PC-3 (cell line): ENCODE data around the gene MARCKSL1. TPM values are rescaled to one million over a fixed set of nuclear protein-coding genes. Genes with fewer than 3 reads are reported as not detected.

Experiments used
- ATAC-seq: fragments of 200-7000 bp; cut with Tn5 transposase; 2 replicates; pipeline ENCODE4 v1.9.1; 2020; ENCODE audit warnings: mild to moderate bottlenecking, moderate library complexity
- BruUV-seq: library from RNA; stranded (reverse); fragments of 400-500 nt; replicated peaks from 2 replicates; lab custom pipeline; 2021; lab: Mats Ljungman, UMichigan
- CTCF ChIA-PET: fragments of 300-600 bp; sonication (Branson Sonifier 250); formaldehyde crosslinking; loops from one replicate; lab custom pipeline; 2022; ENCODE audit warnings: antibody characterized with exemption; lab: Charles Lee
- POLR2A ChIA-PET: fragments of 300-600 bp; sonication (Branson Sonifier 250); formaldehyde crosslinking; loops from one replicate; lab custom pipeline; 2022; ENCODE audit warnings: antibody characterized with exemption; ENCODE audit not compliant: unreplicated experiment; lab: Charles Lee
- DNase-seq: peaks from one replicate; pipeline ENCODE4 v3.0.0-alpha.2; 2015
- H2AFZ ChIP-seq: fragments of 300-600 bp; sonication (generic); 2 replicates; pipeline ENCODE4 v1.6.0; 2016; ENCODE audit warnings: antibody characterized with exemption, low read length
- H3F3A ChIP-seq: fragments of 300-600 bp; sonication (generic); one replicate; pipeline ENCODE4 v1.6.0; 2017; ENCODE audit warnings: antibody characterized with exemption, low read length, control low read depth, mild to moderate bottlenecking; ENCODE audit not compliant: unreplicated experiment
- H3K27ac ChIP-seq: fragments of 300-600 bp; sonication (generic); 2 replicates; pipeline ENCODE4 v1.5.1; 2016; ENCODE audit warnings: mild to moderate bottlenecking, low read length
- H3K27me3 ChIP-seq: fragments of 300-600 bp; sonication (generic); 2 replicates; pipeline ENCODE4 v1.6.1; 2016; ENCODE audit warnings: low read length, mixed read lengths
- H3K36me3 ChIP-seq: fragments of 300-600 bp; sonication (generic); 2 replicates; pipeline ENCODE4 v1.6.1; 2016; ENCODE audit warnings: low read depth, mixed run types, low read length, mixed read lengths
- H3K4me1 ChIP-seq: fragments of 300-600 bp; sonication (generic); 2 replicates; pipeline ENCODE4 v1.5.1; 2016; ENCODE audit warnings: low read length; ENCODE audit not compliant: insufficient read depth
- H3K4me2 ChIP-seq: fragments of 300-600 bp; sonication (generic); 2 replicates; pipeline ENCODE4 v1.6.0; 2016; ENCODE audit warnings: low read length
- H3K4me3 ChIP-seq: fragments of 300-600 bp; sonication (generic); 2 replicates; pipeline ENCODE4 v1.5.1; 2016; ENCODE audit warnings: mild to moderate bottlenecking, low read length, mixed read lengths
- H3K79me2 ChIP-seq: fragments of 300-600 bp; sonication (generic); 2 replicates; pipeline ENCODE4 v1.6.1; 2017; ENCODE audit warnings: low read length, mixed read lengths
- H3K9ac ChIP-seq: fragments of 300-600 bp; sonication (generic); 2 replicates; pipeline ENCODE4 v1.6.0; 2016; ENCODE audit warnings: mild to moderate bottlenecking, low read length
- H3K9me2 ChIP-seq: fragments of 300-600 bp; sonication (generic); replicated peaks from 2 replicates; pipeline ENCODE4 v1.6.1; 2016; ENCODE audit warnings: mixed run types, low read length, mixed read lengths
- H3K9me3 ChIP-seq: fragments of 300-600 bp; sonication (generic); 2 replicates; pipeline ENCODE4 v1.6.1; 2016; ENCODE audit warnings: low read length, mixed read lengths
- H4K20me1 ChIP-seq: fragments of 300-600 bp; sonication (generic); 2 replicates; pipeline ENCODE4 v1.6.1; 2016; ENCODE audit warnings: low read length, mixed read lengths
- CTCF ChIP-seq: fragments of 300-600 bp; sonication (generic); conservative IDR thresholded peaks from 2 replicates; pipeline ENCODE4 v1.5.1; 2017; ENCODE audit warnings: antibody characterized with exemption, low read depth, mild to moderate bottlenecking, low read length
- EZH2 ChIP-seq: fragments of 300-600 bp; sonication (generic); IDR thresholded peaks from one replicate; pipeline ENCODE4 v1.6.1; 2017; ENCODE audit warnings: antibody characterized with exemption, mild to moderate bottlenecking, low read length; ENCODE audit not compliant: unreplicated experiment
- EZH2phosphoT487 ChIP-seq: fragments of 300-600 bp; sonication (generic); IDR thresholded peaks from 2 replicates; pipeline ENCODE4 v1.6.1; 2018; ENCODE audit warnings: mild to moderate bottlenecking, antibody characterized with exemption, low read length, borderline replicate concordance
- intact Hi-C: fragments of 100-400 bp; cut with micrococcal nuclease; formaldehyde crosslinking; loops from 2 replicates; pipeline ENCODE4 v1.9.0; 2023
- total RNA-seq: library from RNA; depleted of rRNA; stranded (reverse); fragments of >200 nt; gene quantifications from 2 replicates; pipeline ENCODE4 v1.2.3, GENCODE V29; 2014

MARCKSL1 gene
- total RNA-seq, 1 experiment from 2014 or later: 159 TPM

- intact Hi-C loops: no loop called here
- BruUV-seq: no TSS peak
- CTCF ChIA-PET: no interaction called here
- ATAC-seq (no peak), DNase-seq (no peak)
- POLR2A ChIA-PET: no interaction called here
- Histone ChIP-seq H3K4me2 (no peak overlapping the region), H3F3A (no peaks in the 10 kb centered on the region), H3K4me1 (no peaks in the 10 kb centered on the region), H2AFZ (no peak overlapping the region), H4K20me1 (no peaks in the 10 kb centered on the region), H3K27ac (no peak overlapping the region), H3K9me2 (no peaks in the 10 kb centered on the region), H3K9me3 (no peaks in the 10 kb centered on the region), H3K4me3 (no peak overlapping the region), H3K36me3 (peaks cover 53% of the 10 kb centered on the region), H3K79me2 (no peaks in the 10 kb centered on the region), H3K9ac (no peak overlapping the region), H3K27me3 (no peaks in the 10 kb centered on the region)
- TF ChIP-seq EZH2: no peak
These were observed 41.6 kb upstream of the MARCKSL1 start for GRCh38 chr1:32377541-32378220.

GRCh38 chr1:32376199-32376598, 40.2 kb upstream of the MARCKSL1 start:
- Histone ChIP-seq H3K9me3 (no peaks in the 10 kb centered on the region), H3K36me3 (peaks cover 44% of the 10 kb centered on the region), H3K9ac (no peak overlapping the region), H4K20me1 (no peaks in the 10 kb centered on the region), H3K9me2 (no peaks in the 10 kb centered on the region), H3K27ac (no peak overlapping the region), H3F3A (no peaks in the 10 kb centered on the region), H3K4me2 (no peak overlapping the region), H3K27me3 (no peaks in the 10 kb centered on the region), H3K4me3 (no peak overlapping the region), H2AFZ (no peak overlapping the region), H3K4me1 (no peaks in the 10 kb centered on the region), H3K79me2 (no peaks in the 10 kb centered on the region)
- ATAC-seq (no peak), DNase-seq (no peak)
- ChIA-PET CTCF (no interaction called here), POLR2A (no interaction called here)
- no TSS peak for BruUV-seq
- TF ChIP-seq EZH2phosphoT487 (no peak), CTCF (no peak), EZH2 (no peak)
- intact Hi-C loops: no loop called here

- no peaks in the 10 kb centered on the region for H3K9me2 ChIP-seq
- DNase-seq (no peak), ATAC-seq (no peak)
- H3K36me3 ChIP-seq: peaks cover 42% of the 10 kb centered on the region
- H3K4me3 ChIP-seq: no peak overlapping the region
- H3K4me2 ChIP-seq: no peak overlapping the region
- no peak overlapping the region for H2AFZ ChIP-seq
- no peaks in the 10 kb centered on the region for H3K79me2 ChIP-seq
- intact Hi-C loops: loop anchor here (5.0 kb wide), 1 partner anchor 157 kb away; no protein-coding TSS in a partner anchor
- POLR2A ChIA-PET: no interaction called here
- no TSS peak for BruUV-seq
- H3K4me1 ChIP-seq: no peaks in the 10 kb centered on the region
- TF ChIP-seq CTCF (no peak), EZH2 (no peak), EZH2phosphoT487 (no peak)
- H3K9ac ChIP-seq: no peak overlapping the region
- CTCF ChIA-PET: no interaction called here
- no peaks in the 10 kb centered on the region for H3K9me3 ChIP-seq
- no peak overlapping the region for H3K27ac ChIP-seq
- H3F3A ChIP-seq: no peaks in the 10 kb centered on the region
- no peaks in the 10 kb centered on the region for H3K27me3 ChIP-seq
- no peaks in the 10 kb centered on the region for H4K20me1 ChIP-seq
These were observed 38.1 kb upstream of the MARCKSL1 start for GRCh38 chr1:32373996-32374592.
